ENCODE data around the gene C1orf159. TPM values are rescaled to one million over a fixed set of nuclear protein-coding genes. Genes with fewer than 3 reads are reported as not detected.

C1orf159 gene
- total RNA-seq, 6 experiments from 2014 or later = 4.0 to 7.7 (median 6.4) TPM

DNA sequence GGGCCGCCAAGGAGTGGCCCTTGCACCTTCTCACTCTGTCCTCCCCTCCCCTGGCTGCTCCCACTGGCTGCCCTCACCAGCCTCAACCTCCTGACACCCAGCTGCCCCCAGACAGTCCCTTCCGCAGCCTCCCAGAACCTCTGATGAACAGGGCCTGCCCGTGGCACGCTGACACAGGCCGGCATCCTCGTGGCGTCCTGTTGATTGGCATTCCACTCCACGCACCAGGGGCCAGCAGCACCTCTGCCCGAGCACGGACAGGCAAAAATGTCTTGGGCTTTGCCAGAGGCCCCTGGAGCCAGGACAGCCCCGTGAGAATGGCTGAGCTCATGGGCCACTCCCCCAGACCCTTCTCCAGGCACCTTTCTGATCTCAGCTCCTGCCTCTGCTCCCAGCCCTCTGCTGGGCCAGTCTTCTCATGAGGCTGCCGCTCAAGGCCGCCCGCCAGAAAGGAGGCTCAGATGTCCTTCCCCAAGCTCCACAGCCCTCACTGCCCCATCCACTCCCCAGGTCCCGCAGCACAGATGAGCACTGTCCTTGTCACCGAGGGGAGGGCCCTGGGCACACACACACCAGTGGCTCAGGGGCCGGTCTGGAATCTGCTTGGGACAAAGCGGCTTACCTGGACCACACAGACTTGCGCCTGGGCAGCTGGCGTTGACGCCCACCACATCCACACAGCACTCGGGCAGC, 26.0 kb downstream of the C1orf159 start:
- Histone ChIP-seq H3K4me3 (no peak overlapping the region), H3K36me3 (no peaks in the 10 kb centered on the region), H3K9me3 (no peaks in the 10 kb centered on the region), H3K27ac (no peak overlapping the region), H3K4me1 (no peaks in the 10 kb centered on the region), H3K27me3 (no peaks in the 10 kb centered on the region)
- DNase-seq (peak in 1 of 3 donors; percentile 49), ATAC-seq (no peak)
- no peak for TF ChIP-seq POLR2A (IDR thresholded peaks at IDR 0.05)
- TF ChIP-seq, protein P1, sequence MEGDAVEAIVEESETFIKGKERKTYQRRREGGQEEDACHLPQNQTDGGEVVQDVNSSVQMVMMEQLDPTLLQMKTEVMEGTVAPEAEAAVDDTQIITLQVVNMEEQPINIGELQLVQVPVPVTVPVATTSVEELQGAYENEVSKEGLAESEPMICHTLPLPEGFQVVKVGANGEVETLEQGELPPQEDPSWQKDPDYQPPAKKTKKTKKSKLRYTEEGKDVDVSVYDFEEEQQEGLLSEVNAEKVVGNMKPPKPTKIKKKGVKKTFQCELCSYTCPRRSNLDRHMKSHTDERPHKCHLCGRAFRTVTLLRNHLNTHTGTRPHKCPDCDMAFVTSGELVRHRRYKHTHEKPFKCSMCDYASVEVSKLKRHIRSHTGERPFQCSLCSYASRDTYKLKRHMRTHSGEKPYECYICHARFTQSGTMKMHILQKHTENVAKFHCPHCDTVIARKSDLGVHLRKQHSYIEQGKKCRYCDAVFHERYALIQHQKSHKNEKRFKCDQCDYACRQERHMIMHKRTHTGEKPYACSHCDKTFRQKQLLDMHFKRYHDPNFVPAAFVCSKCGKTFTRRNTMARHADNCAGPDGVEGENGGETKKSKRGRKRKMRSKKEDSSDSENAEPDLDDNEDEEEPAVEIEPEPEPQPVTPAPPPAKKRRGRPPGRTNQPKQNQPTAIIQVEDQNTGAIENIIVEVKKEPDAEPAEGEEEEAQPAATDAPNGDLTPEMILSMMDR (IDR thresholded peaks at IDR 0.05) = no peak
- intact Hi-C loops (cut with DNase I) = no loop called here
- 95% methylated on average over 3 of the region's 22 CpGs for WGBS (ENCODE audit: insufficient coverage, low coverage, low lambda C conversion rate, missing lambda C conversion rate)

DNA sequence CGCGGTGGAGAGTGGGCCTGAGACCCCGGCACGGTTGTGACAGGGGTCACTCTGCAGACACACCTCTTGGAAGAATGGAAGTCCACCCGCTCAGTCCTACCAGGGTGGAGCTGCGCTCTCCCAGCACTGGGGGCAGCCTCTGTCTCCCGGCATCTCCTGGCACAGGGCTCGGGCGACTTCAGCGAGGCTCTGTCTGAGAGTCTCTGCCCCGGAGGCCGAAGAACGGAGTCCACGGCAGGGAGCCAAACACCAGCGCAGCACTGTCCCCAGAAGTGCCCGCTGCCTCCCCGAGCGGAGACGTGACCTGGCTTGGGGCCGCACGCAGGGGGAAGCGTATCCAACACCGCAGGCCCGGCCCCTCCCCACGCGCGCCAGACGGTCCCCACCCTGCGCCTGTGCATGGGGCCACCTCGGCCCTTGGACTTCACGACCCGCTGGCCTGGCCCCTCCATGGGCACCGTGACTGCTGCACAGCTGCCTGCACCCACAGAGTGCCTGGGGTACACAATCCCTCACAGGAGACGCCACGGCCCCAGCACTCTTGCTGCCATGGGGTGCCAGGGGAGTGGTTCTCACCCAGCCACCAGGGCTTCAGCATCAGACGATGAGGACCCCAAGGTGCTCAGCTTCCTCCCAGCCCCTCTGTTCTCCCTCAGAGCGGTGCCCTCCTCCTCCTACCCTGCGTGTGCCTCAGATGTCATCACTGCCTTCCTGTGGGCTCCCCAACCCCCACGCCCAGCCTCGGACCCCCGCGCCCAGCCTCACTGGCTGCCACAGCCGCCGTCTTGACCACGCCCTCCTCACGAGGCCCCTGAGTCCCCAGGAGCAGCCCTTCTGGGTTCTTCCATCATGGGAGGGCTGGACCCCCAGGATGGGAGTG, 26.8 kb downstream of the C1orf159 start:
- Histone ChIP-seq H3K27me3 (no peaks in the 10 kb centered on the region), H3K4me1 (no peaks in the 10 kb centered on the region), H3K36me3 (no peaks in the 10 kb centered on the region), H3K9me3 (no peaks in the 10 kb centered on the region), H3K4me3 (no peak overlapping the region), H3K27ac (no peak overlapping the region)
- no peak for ATAC-seq
- intact Hi-C loops (cut with DNase I) = no loop called here
- TF ChIP-seq POLR2A (IDR thresholded peaks at IDR 0.05) = no peak
- TF ChIP-seq, protein P1 (IDR thresholded peaks at IDR 0.05) = no peak
- WGBS (ENCODE audit: insufficient coverage, low coverage, low lambda C conversion rate, missing lambda C conversion rate) = 95% methylated on average over 4 of the region's 46 CpGs
- DNase-seq = peak in 1 of 3 donors; percentile 45

DNA sequence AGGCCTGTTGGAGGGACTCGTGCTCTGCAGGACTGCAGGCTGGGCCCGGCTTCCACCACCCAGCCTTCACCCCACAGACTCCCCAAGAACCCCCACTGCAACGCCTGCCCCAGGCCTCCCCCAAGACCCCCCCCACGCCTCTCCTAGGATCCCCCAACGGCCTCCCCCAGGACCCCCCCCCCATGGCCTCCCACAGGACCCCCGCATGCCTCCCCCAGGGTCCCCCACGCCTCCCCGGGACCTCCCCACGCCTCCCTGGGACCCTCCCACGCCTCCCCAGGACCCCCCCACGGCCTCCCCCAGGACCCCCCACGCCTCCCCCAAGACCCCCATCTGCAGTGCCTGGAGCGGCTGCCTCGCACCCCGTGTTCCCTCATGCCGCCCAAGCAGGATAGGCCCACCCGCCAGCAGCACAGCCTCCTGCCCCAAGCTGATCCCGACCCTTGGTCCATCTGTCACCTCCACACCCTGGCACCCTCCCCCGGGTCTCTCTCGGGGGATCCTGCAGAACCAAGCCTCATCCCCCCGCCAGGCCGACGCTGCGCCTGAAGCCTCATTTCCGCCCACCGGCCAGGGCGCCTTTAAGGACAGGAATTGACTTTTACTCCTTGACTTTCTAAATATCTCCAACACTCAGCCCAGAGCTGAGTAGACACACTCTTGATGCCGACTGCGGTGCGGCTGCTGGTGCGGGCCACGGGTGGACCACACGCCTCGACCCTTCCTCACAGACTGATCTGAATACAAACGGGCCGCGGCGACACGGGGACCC, 27.7 kb downstream of the C1orf159 start:
- no peaks in the 10 kb centered on the region for H3K27me3 ChIP-seq
- intact Hi-C loops (cut with DNase I) = no loop called here
- DNase-seq (peak in 1 of 3 donors; percentile 32), ATAC-seq (no peak)
- no peaks in the 10 kb centered on the region for H3K36me3 ChIP-seq
- no peaks in the 10 kb centered on the region for H3K4me1 ChIP-seq
- TF ChIP-seq POLR2A (IDR thresholded peaks at IDR 0.05) = no peak
- TF ChIP-seq, protein P1 (IDR thresholded peaks at IDR 0.05) = no peak
- no peak overlapping the region for H3K4me3 ChIP-seq
- H3K9me3 ChIP-seq = no peaks in the 10 kb centered on the region
- WGBS (ENCODE audit: insufficient coverage, low coverage, low lambda C conversion rate, missing lambda C conversion rate) = 86% methylated on average over 25 of the region's 39 CpGs
- H3K27ac ChIP-seq = no peak overlapping the region

DNA sequence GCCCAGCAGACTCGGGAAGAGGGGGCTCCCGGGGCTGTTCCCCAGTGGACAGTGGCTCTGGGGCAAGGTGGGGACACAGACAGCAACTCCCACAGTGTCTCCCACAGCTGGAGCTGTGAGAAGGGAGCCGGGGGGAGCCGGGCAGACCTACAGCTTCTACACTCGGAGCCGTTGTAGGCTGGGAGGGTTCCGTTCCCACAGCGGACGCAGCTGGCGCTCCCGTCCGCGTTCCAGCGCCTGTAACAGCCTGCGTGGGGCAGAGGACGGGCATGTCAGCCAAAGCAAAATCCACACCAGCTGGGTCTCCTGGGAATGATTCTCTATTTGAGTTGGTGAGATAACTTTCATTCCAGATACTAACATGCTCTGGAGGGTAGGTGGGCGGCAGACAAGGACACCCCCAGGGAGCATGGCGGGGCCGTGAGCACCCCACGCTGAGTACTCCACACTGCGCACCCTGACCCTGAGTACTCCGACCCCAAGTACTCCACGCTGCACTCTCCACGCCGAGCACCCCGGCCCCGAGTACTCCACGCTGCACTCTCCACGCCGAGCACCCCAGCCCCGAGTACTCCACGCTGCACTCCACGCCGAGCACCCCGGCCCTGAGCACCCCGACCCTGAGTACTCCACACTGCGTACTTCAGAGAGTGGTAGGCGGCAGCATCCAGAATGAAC, 28.4 kb downstream of the C1orf159 start:
- Histone ChIP-seq H3K9me3 (no peaks in the 10 kb centered on the region), H3K36me3 (no peaks in the 10 kb centered on the region), H3K4me1 (no peaks in the 10 kb centered on the region), H3K27ac (no peak overlapping the region), H3K4me3 (no peak overlapping the region), H3K27me3 (no peaks in the 10 kb centered on the region)
- intact Hi-C loops (cut with DNase I) = no loop called here
- ATAC-seq (no peak), DNase-seq (peak in 1 of 3 donors; percentile 46)
- TF ChIP-seq POLR2A (IDR thresholded peaks at IDR 0.05) = no peak
- TF ChIP-seq, protein P1 (IDR thresholded peaks at IDR 0.05) = no peak
- WGBS (ENCODE audit: insufficient coverage, low coverage, low lambda C conversion rate, missing lambda C conversion rate) = 100% methylated on average over 2 of the region's 38 CpGs

Data from right lobe of liver (tissue), 6 donors.